SK-N-SH treated with all-trans-retinoic acid at 6 μM for 48 hours (cell line): ENCODE results near the gene PDCD2L.

Source experiments
- ATAC-seq: fragments of 200-7000 bp; cut with Tn5 transposase; 3 replicates; pipeline ENCODE4 v1.9.1; 2020; ENCODE audit warnings: mild to moderate bottlenecking, moderate library complexity
- ARNTL ChIP-seq: fragments of 450-650 bp; formaldehyde crosslinking; IDR thresholded peaks from 2 replicates; pipeline ENCODE4 v1.5.0; 2020; ENCODE audit warnings: low read depth, mild to moderate bottlenecking, moderate library complexity, borderline replicate concordance
- BACH2 ChIP-seq: fragments of 250-450 bp; sonication (Bioruptor Pico); IDR thresholded peaks from 2 replicates; pipeline ENCODE4 v1.9.0; 2021; ENCODE audit warnings: mild to moderate bottlenecking, borderline replicate concordance
- CREB5 ChIP-seq: fragments of 250-450 bp; sonication (Bioruptor Pico); IDR thresholded peaks from 2 replicates; pipeline ENCODE4 v1.5.1; 2020; ENCODE audit warnings: low read depth, mild to moderate bottlenecking, moderate library complexity
- CSRNP3 ChIP-seq: fragments of 250-450 bp; sonication (Bioruptor Pico); IDR thresholded peaks from 2 replicates; pipeline ENCODE4 v1.5.1; 2021; ENCODE audit warnings: mild to moderate bottlenecking, moderate library complexity
- ESRRG ChIP-seq: fragments of 250-450 bp; sonication (Bioruptor Pico); IDR thresholded peaks from 2 replicates; pipeline ENCODE4 v1.6.1; 2021; ENCODE audit warnings: mild to moderate bottlenecking
- GLIS3 ChIP-seq: fragments of 250-450 bp; sonication (Bioruptor Pico); IDR thresholded peaks from 2 replicates; pipeline ENCODE4 v1.5.0; 2020; ENCODE audit warnings: mild to moderate bottlenecking, moderate library complexity
- ISL1 ChIP-seq: fragments of 250-450 bp; sonication (Bioruptor Pico); IDR thresholded peaks from 2 replicates; pipeline ENCODE4 v2.1.2; 2022; ENCODE audit warnings: mild to moderate bottlenecking, moderate library complexity
- OSR1 ChIP-seq: fragments of 250-450 bp; sonication (Bioruptor Pico); IDR thresholded peaks from 2 replicates; pipeline ENCODE4 v1.8.0; 2022; ENCODE audit warnings: moderate library complexity, mild to moderate bottlenecking, inconsistent platforms
- PPARA ChIP-seq: fragments of 250-450 bp; sonication (Bioruptor Pico); IDR thresholded peaks from 2 replicates; pipeline ENCODE4 v1.5.0; 2020; ENCODE audit warnings: mild to moderate bottlenecking, borderline replicate concordance
- RARB ChIP-seq: fragments of 250-450 bp; sonication (Bioruptor Pico); IDR thresholded peaks from 2 replicates; pipeline ENCODE4 v1.8.0; 2021; ENCODE audit warnings: mild to moderate bottlenecking, moderate library complexity
- SNAI2 ChIP-seq: fragments of 250-450 bp; sonication (Bioruptor Pico); IDR thresholded peaks from 2 replicates; pipeline ENCODE4 v1.5.0; 2020; ENCODE audit warnings: mild to moderate bottlenecking, moderate library complexity
- TCF4 ChIP-seq: fragments of 250-450 bp; sonication (Bioruptor Pico); IDR thresholded peaks from 2 replicates; pipeline ENCODE4 v1.8.0; 2021; ENCODE audit warnings: mild to moderate bottlenecking, moderate library complexity, borderline replicate concordance
- TOX ChIP-seq: fragments of 250-450 bp; sonication (Bioruptor Pico); IDR thresholded peaks from 2 replicates; pipeline ENCODE4 v1.8.0; 2021; ENCODE audit warnings: mild to moderate bottlenecking, moderate library complexity, borderline replicate concordance
- TSHZ2 ChIP-seq: fragments of 250-450 bp; sonication (Bioruptor Pico); IDR thresholded peaks from 2 replicates; pipeline ENCODE4 v1.5.0; 2020; ENCODE audit warnings: mild to moderate bottlenecking, moderate library complexity
- ZC3H10 ChIP-seq: fragments of 250-450 bp; sonication (Bioruptor Pico); IDR thresholded peaks from 2 replicates; pipeline ENCODE4 v1.5.1; 2021; ENCODE audit warnings: mild to moderate bottlenecking, moderate library complexity
- ZFP3 ChIP-seq: fragments of 250-450 bp; sonication (Bioruptor Pico); IDR thresholded peaks from 2 replicates; pipeline ENCODE4 v1.5.0; 2020; ENCODE audit warnings: mild to moderate bottlenecking, moderate library complexity
- ZFP30 ChIP-seq: fragments of 450-650 bp; formaldehyde crosslinking; IDR thresholded peaks from 2 replicates; pipeline ENCODE4 v1.5.0; 2022; ENCODE audit warnings: mild to moderate bottlenecking, moderate library complexity
- ZNF565 ChIP-seq: fragments of 450-650 bp; formaldehyde crosslinking; conservative IDR thresholded peaks from 2 replicates; pipeline ENCODE4 v1.5.0; 2020; ENCODE audit warnings: low read depth, mild to moderate bottlenecking, moderate library complexity
- ZNF70 ChIP-seq: fragments of 450-650 bp; formaldehyde crosslinking; IDR thresholded peaks from 2 replicates; pipeline ENCODE4 v1.5.0; 2020; ENCODE audit warnings: mild to moderate bottlenecking, moderate library complexity
- ZNF8 ChIP-seq: fragments of 450-650 bp; formaldehyde crosslinking; IDR thresholded peaks from 2 replicates; pipeline ENCODE4 v1.5.0; 2020; ENCODE audit warnings: mild to moderate bottlenecking, moderate library complexity
- TF ChIP-seq, protein P1 (sequence below): fragments of 250-450 bp; sonication (Bioruptor Pico); IDR thresholded peaks from 2 replicates; pipeline ENCODE4 v1.8.0; 2020; ENCODE audit warnings: mild to moderate bottlenecking, moderate library complexity, borderline replicate concordance

The PDCD2L gene

GRCh38 chr19:34416021-34416545, 11.9 kb downstream of the PDCD2L start:
- no peak for TF ChIP-seq ARNTL (CRISPR knock-in tag)
- no peak for TF ChIP-seq ESRRG (CRISPR knock-in tag)
- no peak for TF ChIP-seq TOX (CRISPR knock-in tag)
- no peak for TF ChIP-seq CREB5 (CRISPR knock-in tag)
- no peak for TF ChIP-seq ZFP30 (CRISPR knock-in tag)
- no peak for TF ChIP-seq PPARA (CRISPR knock-in tag)
- no peak for TF ChIP-seq TSHZ2 (CRISPR knock-in tag)
- no peak for TF ChIP-seq ISL1 (CRISPR knock-in tag)
- TF ChIP-seq ZFP3, result no peak
- no peak for TF ChIP-seq ZC3H10 (CRISPR knock-in tag)
- TF ChIP-seq ZNF8, result no peak
- no peak for TF ChIP-seq CSRNP3 (CRISPR knock-in tag)
- no peak for TF ChIP-seq ZNF565 (CRISPR knock-in tag)
- no peak for TF ChIP-seq OSR1
- TF ChIP-seq BACH2 (CRISPR knock-in tag), result no peak
- no peak for ATAC-seq

DNA sequence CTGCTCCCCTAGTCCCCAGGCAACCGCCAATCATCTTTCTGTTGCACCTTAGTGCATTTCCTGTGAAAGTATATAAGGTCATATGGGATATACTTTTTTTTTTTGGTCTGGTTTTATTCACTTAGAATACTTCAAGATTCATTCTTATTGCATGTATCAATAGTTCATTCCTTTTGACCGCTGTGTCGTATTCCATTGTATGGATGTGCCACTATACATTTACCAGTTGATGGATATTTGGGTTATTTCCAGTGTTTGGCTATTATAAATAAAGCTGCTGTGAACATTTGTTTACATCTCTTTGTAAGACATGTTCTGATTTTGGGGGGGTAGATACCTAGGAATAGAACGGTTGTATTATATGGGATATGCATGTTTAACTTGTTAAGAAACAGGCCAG, 14.1 kb downstream of the PDCD2L start:
- no peak for TF ChIP-seq TOX (CRISPR knock-in tag)
- peak; percentile 74 for TF ChIP-seq ZNF8
- no peak for TF ChIP-seq ISL1 (CRISPR knock-in tag)
- no peak for TF ChIP-seq SNAI2 (CRISPR knock-in tag)
- ATAC-seq, result no peak

DNA sequence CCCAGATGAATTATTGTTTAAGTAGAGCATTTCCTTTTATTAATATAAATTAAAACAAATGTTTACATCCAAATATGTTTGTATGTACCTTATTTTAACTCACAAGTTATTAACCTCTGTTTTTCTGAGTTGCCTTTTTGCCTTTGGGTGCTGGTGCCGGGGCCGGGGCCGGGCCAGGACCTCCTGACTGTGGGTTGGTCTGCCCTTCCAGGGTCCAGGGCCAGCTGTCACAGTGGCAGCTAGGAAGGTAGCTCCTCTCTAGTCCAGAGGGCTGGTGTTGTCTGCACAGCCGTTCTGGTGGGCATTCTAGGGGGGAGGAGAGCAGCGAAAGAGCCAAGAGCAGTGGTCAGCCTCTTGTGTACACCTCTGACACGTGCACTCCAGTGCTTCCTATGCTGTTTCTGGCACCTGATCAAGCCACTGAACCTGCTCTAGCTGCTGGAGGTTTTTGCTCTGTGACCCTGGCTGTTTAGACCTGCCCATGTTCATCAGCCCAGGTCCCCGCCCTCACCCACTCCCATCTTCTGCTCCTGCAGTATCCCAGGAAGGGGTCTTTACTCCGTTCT, 22.0 kb downstream of the PDCD2L start:
- TF ChIP-seq ISL1 (CRISPR knock-in tag), result no peak
- no peak for TF ChIP-seq ZNF565 (CRISPR knock-in tag)
- TF ChIP-seq TOX (CRISPR knock-in tag), result no peak
- no peak for TF ChIP-seq TCF4
- TF ChIP-seq ZFP30 (CRISPR knock-in tag), result no peak
- no peak for TF ChIP-seq PPARA (CRISPR knock-in tag)
- no peak for ATAC-seq

GRCh38 chr19:34428549-34429285, 24.5 kb downstream of the PDCD2L start:
- ATAC-seq, result peak; percentile 73
- no peak for TF ChIP-seq ZNF8
- peak; percentile 99 for TF ChIP-seq ZFP3
- TF ChIP-seq, all 23 proteins: peak for 1

- ATAC-seq, result no peak
- TF ChIP-seq, protein P1, sequence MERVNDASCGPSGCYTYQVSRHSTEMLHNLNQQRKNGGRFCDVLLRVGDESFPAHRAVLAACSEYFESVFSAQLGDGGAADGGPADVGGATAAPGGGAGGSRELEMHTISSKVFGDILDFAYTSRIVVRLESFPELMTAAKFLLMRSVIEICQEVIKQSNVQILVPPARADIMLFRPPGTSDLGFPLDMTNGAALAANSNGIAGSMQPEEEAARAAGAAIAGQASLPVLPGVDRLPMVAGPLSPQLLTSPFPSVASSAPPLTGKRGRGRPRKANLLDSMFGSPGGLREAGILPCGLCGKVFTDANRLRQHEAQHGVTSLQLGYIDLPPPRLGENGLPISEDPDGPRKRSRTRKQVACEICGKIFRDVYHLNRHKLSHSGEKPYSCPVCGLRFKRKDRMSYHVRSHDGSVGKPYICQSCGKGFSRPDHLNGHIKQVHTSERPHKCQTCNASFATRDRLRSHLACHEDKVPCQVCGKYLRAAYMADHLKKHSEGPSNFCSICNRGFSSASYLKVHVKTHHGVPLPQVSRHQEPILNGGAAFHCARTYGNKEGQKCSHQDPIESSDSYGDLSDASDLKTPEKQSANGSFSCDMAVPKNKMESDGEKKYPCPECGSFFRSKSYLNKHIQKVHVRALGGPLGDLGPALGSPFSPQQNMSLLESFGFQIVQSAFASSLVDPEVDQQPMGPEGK (CRISPR knock-in tag), result no peak
- no peak for TF ChIP-seq ARNTL (CRISPR knock-in tag)
- TF ChIP-seq ISL1 (CRISPR knock-in tag), result no peak
- no peak for TF ChIP-seq CREB5 (CRISPR knock-in tag)
- no peak for TF ChIP-seq ZFP30 (CRISPR knock-in tag)
- no peak for TF ChIP-seq ZNF8
- no peak for TF ChIP-seq RARB (CRISPR knock-in tag)
- no peak for TF ChIP-seq GLIS3 (CRISPR knock-in tag)
- TF ChIP-seq TCF4, result no peak
- TF ChIP-seq TOX (CRISPR knock-in tag), result no peak
- TF ChIP-seq OSR1, result no peak
- no peak for TF ChIP-seq PPARA (CRISPR knock-in tag)
- TF ChIP-seq ZNF70 (CRISPR knock-in tag), result no peak
- no peak for TF ChIP-seq CSRNP3 (CRISPR knock-in tag)
Measured at GRCh38 chr19:34429553-34429952, 25.4 kb downstream of the PDCD2L start.
